ENCODE data around the gene CHRNA7.
"Not testable (repeated sequence)": the region's sequence is repeated elsewhere in the genome, so short reads cannot be mapped to it uniquely, and the experiment has no call there.

The CHRNA7 gene

DNA sequence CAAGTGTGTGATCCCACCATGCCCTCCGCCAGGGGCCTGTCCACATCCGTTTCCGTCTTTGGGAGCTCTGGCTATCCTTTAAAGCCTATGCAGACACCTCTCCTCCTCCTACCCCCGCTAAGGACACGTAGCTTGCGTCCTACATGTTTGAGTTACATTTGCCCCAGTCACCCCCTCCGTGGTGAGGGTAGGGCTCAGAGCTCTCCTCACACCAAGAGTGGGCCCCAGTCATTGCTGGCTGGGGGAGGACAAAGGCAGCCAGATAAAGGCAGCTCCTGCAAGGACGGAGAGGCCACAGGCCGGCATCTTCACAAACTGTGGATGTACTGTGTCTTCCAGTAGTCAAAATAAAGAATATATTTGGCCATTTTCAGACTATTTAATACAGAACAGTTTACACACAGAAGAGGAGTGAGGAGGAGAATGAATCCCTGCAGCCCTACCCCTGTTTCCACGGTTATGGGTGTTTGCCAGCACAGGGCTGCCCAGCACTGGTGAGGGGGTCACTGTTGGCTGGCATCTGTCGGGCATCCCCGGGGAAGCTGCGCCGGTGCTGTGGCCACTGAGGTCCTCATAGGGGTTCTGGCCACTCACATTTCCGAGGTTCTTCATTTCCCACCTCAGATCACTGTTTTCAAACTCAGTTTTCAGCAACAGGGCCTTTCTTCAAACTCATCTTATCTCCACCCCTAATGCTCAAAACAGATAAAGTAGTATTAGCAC lies 118.7 kb downstream of the CHRNA7 start:
- Mint-ChIP-seq H3K36me3 (ENCODE audit: low read depth) (no peaks in the 10 kb centered on the region), H3K27ac (no peak overlapping the region), H3K4me1 (ENCODE audit: low read depth) (no peaks in the 10 kb centered on the region), H3K27me3 (peaks cover 12% of the 10 kb centered on the region), H3K4me3 (no peak overlapping the region), H3K9me3 (no peaks in the 10 kb centered on the region)
- intact Hi-C loops (cut with micrococcal nuclease) = no loop called here

DNA sequence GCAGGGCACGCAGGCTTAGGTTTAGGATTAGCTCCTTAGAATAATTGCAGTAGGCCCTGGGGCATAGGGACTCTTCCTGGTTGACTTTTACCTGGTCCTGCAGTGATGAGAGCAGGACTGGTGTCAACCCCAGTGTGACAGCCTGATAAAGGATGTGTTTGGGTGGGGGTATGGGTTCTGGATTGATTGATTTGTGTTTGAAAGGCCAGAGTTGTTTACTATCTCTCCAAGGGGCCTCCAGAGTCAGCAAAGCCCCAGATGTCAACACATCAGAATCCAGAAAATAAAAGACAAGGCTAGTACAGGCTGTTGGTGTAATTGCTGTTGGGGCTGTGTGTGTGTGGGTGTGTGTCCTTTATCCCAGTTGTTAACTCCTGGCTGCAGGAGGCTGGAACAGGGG lies 122.3 kb downstream of the CHRNA7 start:
- Mint-ChIP-seq H3K4me3 (no peak overlapping the region), H3K4me1 (ENCODE audit: low read depth) (no peaks in the 10 kb centered on the region), H3K36me3 (ENCODE audit: low read depth) (no peaks in the 10 kb centered on the region), H3K27me3 (peaks cover 12% of the 10 kb centered on the region), H3K27ac (no peak overlapping the region), H3K9me3 (no peaks in the 10 kb centered on the region)
- intact Hi-C loops (cut with micrococcal nuclease) = no loop called here

DNA sequence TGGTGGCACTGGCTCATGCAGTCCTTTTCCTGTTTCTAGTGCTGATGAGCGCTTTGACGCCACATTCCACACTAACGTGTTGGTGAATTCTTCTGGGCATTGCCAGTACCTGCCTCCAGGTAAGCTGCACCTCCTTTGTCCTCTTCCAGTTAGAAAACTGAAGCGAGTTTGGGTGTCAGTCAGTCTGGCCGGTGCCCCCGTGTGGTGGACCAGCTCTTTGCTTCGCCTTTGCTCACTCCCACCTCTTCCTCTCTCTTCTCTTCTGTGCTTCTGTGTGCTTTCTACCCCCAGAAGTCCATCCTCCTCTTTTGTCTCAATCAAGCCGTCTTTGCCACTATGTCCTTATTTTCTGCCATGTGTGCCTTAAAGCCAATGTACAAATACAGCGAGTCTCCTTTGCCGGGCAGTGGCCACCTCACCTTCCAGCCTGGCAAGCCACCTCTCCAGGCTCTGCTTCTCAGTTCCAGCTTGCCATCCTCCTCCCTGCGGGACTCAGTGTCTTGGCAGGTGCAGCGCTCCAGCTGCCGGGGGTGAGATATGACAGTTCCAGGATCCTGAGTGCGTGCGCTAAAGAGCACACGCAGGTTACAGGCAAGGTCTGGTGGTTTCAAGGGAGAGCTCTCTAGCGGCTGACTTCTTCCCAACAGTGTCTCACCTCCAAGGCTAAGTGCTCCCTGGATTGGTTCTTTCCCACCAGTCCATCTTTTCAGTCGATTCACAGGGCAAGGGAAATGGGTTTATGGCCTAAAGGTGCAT lies 123.7 kb downstream of the CHRNA7 start:
- H3K9me3 Mint-ChIP-seq; H3K4me1 Mint-ChIP-seq (ENCODE audit: low read depth); intact Hi-C loops (cut with micrococcal nuclease); H3K36me3 Mint-ChIP-seq (ENCODE audit: low read depth); H3K27ac Mint-ChIP-seq; H3K4me3 Mint-ChIP-seq: not testable (repeated sequence)
- peaks cover 12% of the 10 kb centered on the region for H3K27me3 Mint-ChIP-seq

DNA sequence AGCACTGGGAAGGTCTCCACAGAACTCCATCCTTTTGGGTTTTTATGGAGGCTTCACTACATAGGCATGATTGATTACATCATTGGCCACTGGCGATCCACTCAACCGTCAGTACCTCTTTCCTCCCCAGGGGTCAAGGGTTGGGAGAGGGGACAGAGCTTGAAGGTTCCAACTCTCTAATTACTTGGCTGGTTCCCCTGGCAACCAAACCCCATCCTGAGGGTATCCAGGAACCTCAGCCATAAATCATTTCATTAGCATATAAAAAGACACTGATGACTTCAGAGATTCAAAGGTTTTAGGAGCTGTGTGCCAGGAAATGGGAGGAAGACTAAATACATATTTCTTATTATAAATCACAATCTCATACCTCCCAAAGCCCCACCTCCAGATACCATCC lies 131.8 kb downstream of the CHRNA7 start:
- H3K9me3 Mint-ChIP-seq; H3K27me3 Mint-ChIP-seq; H3K4me1 Mint-ChIP-seq (ENCODE audit: low read depth); H3K27ac Mint-ChIP-seq; H3K4me3 Mint-ChIP-seq; intact Hi-C loops (cut with micrococcal nuclease); H3K36me3 Mint-ChIP-seq (ENCODE audit: low read depth): not testable (repeated sequence)

DNA sequence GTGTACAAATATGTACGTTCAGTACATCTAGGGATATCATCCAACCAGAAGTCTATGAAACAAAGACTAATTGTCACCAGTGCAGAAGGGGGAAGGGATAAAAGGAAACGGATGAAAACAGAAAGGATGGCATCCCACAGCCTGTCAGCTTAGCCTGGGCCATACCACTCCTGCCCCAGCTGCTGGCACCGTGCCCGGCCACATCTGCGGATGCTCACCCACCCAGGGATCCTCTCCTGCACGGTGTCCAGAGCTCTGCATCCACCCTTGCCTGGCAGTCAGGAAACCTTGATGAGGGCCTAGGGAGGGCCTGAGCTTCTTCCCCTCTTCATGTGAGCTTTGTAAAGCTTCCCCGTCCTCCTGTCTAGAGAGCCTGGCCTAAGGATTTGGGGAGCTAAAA lies 133.8 kb downstream of the CHRNA7 start:
- H3K4me3 Mint-ChIP-seq; intact Hi-C loops (cut with micrococcal nuclease); H3K27me3 Mint-ChIP-seq; H3K4me1 Mint-ChIP-seq (ENCODE audit: low read depth); H3K36me3 Mint-ChIP-seq (ENCODE audit: low read depth); H3K27ac Mint-ChIP-seq; H3K9me3 Mint-ChIP-seq: not testable (repeated sequence)

DNA sequence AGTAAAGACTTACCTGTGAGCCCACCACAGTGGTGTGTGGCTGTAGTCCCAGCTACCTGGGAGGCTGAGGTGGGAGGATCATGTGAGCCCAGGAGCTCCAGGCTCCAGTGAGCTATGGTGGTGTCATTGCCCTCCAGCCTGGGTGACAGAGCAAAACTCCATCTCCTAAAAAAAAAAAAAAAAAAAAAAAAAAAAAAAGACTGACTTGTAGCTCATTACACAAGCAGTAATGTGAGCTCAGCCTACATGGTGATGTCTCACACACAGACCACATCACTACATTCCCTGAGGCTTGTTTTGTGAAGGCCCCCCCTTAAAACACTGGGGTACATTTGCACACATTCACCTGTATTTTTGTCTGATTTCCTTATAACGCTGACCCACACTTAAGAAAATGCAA lies 134.4 kb downstream of the CHRNA7 start:
- H3K27me3 Mint-ChIP-seq; intact Hi-C loops (cut with micrococcal nuclease): not testable (repeated sequence)

DNA sequence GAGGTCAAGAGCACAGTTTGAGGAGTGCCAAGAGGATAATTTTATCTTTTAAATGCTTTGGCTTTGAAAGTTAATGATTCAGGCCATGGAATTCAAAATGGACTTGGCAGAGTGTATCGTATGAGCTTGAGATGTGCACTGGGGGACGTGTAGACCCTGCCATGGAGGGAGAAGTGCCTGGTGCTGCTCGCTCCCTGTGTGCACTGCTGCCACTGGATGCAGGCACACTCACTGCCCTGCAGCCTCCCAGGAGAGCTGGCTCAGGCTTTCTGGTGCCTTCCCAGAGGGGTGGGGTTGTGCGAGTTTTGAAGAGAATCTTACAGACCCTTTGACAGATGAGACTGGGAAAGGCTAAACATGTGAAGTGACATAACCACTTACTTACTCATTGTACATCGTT lies 135.5 kb downstream of the CHRNA7 start:
- intact Hi-C loops (cut with micrococcal nuclease); H3K27me3 Mint-ChIP-seq; H3K4me3 Mint-ChIP-seq; H3K4me1 Mint-ChIP-seq (ENCODE audit: low read depth); H3K27ac Mint-ChIP-seq; H3K9me3 Mint-ChIP-seq; H3K36me3 Mint-ChIP-seq (ENCODE audit: low read depth): not testable (repeated sequence)

More for the DNA sequence above, 134.4 kb downstream of the CHRNA7 start:
- H3K4me3 Mint-ChIP-seq; H3K27ac Mint-ChIP-seq; H3K9me3 Mint-ChIP-seq; H3K36me3 Mint-ChIP-seq (ENCODE audit: low read depth); H3K4me1 Mint-ChIP-seq (ENCODE audit: low read depth): not testable (repeated sequence)

DNA sequence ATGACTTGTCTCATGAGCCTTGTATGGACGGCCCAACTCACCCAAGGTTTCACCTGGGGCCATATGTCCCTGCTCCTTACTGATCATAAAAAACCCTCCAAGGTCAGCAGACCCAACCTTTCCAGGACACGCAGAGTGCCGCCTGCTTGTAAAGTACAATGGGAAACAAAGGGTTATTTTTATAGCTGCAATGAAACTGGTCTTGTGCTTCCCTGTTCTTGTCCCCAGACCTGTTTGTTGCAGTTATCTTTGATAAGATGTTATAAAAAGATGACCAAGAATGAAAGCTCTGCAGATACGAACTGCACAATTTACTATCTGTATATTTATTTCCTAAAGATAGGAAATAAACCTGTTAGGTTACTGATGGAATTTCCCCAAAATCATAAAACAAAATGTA lies 136.0 kb downstream of the CHRNA7 start:
- H3K4me1 Mint-ChIP-seq (ENCODE audit: low read depth); H3K27ac Mint-ChIP-seq; H3K36me3 Mint-ChIP-seq (ENCODE audit: low read depth); H3K9me3 Mint-ChIP-seq; intact Hi-C loops (cut with micrococcal nuclease); H3K27me3 Mint-ChIP-seq; H3K4me3 Mint-ChIP-seq: not testable (repeated sequence)

DNA sequence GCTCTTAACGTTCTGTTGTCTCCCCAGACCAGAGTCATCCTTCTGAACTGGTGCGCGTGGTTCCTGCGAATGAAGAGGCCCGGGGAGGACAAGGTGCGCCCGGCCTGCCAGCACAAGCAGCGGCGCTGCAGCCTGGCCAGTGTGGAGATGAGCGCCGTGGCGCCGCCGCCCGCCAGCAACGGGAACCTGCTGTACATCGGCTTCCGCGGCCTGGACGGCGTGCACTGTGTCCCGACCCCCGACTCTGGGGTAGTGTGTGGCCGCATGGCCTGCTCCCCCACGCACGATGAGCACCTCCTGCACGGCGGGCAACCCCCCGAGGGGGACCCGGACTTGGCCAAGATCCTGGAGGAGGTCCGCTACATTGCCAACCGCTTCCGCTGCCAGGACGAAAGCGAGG lies 137.6 kb downstream of the CHRNA7 start:
- H3K27me3 Mint-ChIP-seq; H3K4me3 Mint-ChIP-seq; H3K27ac Mint-ChIP-seq; intact Hi-C loops (cut with micrococcal nuclease); H3K36me3 Mint-ChIP-seq (ENCODE audit: low read depth); H3K9me3 Mint-ChIP-seq; H3K4me1 Mint-ChIP-seq (ENCODE audit: low read depth): not testable (repeated sequence)

DNA sequence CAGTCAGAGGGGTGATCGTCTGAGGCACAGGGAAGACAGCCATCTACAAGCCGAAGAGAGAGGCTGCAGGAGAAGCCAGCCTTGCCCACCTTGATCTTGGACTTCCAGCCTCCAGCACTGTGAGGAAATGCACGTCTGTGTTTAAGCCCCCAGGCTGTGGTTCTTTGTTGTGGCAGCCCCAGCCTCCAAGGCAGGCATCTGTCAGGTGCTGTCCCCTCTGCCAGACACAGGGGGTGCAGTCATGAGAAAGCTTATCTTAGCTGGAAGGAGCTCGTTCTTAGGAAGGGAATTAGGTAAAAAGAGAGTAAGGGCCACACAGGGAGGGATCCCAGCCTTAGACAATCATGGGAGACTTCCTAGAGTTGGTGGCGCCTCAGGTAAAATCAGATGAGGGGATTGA lies 150.3 kb downstream of the CHRNA7 start:
- not testable (repeated sequence) for H3K27ac Mint-ChIP-seq; H3K36me3 Mint-ChIP-seq (ENCODE audit: low read depth)

DNA sequence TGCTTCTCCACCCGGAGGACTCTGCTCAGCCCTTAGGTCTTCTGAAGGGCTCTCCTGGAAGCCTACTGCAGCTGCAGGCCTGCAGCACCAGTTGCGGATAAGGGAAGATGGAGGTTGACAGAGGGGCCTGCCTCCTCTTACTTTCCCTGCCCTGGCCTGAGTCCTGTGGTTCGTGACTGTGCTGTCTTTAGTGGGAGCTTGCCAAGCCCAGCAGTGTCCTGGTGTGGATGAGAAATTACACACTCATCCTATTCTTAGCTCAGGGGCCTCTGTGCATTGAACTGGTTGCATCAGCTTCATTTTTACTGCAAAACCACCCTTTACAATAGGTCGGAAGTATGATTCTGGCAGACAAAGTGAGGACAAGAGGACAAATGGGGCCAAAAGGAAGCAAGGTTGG lies 163.5 kb downstream of the CHRNA7 start:
- H3K4me3 Mint-ChIP-seq; H3K27ac Mint-ChIP-seq; H3K9me3 Mint-ChIP-seq; H3K36me3 Mint-ChIP-seq (ENCODE audit: low read depth); H3K27me3 Mint-ChIP-seq; intact Hi-C loops (cut with micrococcal nuclease); H3K4me1 Mint-ChIP-seq (ENCODE audit: low read depth): not testable (repeated sequence)

More for the DNA sequence above, 150.3 kb downstream of the CHRNA7 start:
- H3K4me3 Mint-ChIP-seq; H3K27me3 Mint-ChIP-seq; intact Hi-C loops (cut with micrococcal nuclease); H3K4me1 Mint-ChIP-seq (ENCODE audit: low read depth); H3K9me3 Mint-ChIP-seq: not testable (repeated sequence)

DNA sequence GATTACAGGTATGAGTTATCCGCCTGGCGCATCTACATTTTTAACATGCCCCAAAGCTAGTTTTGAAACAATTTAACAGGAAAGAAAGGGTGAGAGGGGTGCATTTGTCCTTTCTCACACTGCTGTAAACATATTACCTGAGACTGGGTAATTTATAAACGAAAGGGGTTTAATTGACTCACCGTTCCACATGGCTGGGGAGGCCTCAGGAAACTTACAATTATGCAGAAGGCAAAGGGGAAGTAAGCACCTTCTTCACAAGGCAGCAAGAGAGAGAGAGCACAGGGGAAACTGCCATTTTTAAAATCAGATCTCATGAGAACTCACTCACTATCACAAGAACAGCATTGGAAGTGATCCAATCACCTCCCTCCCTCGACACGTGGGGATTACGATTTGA lies 165.9 kb downstream of the CHRNA7 start:
- H3K4me1 Mint-ChIP-seq (ENCODE audit: low read depth); H3K4me3 Mint-ChIP-seq; H3K27me3 Mint-ChIP-seq; H3K36me3 Mint-ChIP-seq (ENCODE audit: low read depth); H3K27ac Mint-ChIP-seq; intact Hi-C loops (cut with micrococcal nuclease); H3K9me3 Mint-ChIP-seq: not testable (repeated sequence)

DNA sequence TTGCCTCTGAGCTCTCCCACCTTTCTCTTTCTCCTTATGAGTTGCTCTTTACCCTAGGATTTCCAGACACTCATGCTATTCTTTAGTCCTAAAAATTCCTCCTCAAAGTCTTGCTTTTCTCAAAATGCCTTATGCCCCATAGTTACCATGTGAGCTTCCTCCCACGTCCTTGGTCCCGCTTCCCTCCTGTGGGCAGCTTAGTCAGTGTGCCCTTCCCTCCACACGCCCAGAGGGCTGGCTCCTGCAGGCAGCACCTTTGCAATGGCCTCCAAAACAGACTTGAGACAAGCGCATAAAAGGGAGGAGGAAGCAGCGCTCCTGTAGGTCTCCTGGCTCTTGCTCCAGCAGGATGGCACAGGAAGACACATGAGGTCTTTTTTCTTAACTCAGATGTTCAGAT lies 168.6 kb downstream of the CHRNA7 start:
- intact Hi-C loops (cut with micrococcal nuclease); H3K4me3 Mint-ChIP-seq; H3K27me3 Mint-ChIP-seq; H3K27ac Mint-ChIP-seq; H3K4me1 Mint-ChIP-seq (ENCODE audit: low read depth); H3K9me3 Mint-ChIP-seq; H3K36me3 Mint-ChIP-seq (ENCODE audit: low read depth): not testable (repeated sequence)

DNA sequence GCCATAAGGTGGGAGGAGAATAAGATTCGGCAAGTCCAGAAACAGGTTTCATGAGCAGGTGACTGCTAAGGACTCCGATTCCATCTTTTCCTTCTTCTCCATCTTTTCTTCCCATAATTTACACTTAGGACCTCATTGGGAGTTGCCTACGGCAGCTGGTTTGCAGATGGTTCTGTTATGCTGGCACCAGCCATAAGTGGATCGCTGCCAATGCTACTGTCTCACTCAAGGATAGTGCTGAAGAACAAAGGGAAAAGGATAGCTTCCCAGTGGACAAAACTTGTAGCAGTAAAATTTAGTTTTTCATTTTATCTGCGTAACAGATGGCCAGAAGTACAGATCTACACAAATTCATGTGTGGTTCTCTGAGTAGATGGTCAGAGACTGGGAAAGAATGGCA lies 178.8 kb downstream of the CHRNA7 start:
- H3K27ac Mint-ChIP-seq; intact Hi-C loops (cut with micrococcal nuclease); H3K4me1 Mint-ChIP-seq (ENCODE audit: low read depth); H3K27me3 Mint-ChIP-seq; H3K4me3 Mint-ChIP-seq; H3K36me3 Mint-ChIP-seq (ENCODE audit: low read depth); H3K9me3 Mint-ChIP-seq: not testable (repeated sequence)

DNA sequence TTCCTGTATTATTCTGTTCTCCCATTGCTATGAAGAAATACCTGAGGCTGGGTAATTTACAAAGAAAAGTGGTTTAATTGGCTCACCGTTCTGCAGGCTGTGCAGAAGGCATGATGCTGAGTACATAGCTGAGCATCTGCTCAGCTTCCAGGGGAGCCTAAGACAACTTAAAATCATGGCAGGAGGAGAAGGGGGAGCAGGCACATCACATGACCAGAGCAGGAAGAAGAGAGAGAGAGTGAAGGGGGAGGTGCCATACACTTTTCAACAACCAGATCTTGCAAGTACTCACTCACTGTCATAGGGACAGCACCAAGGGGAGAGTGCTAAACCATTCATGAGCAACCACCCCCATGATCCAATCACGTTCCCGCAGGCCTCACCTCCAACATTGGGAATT lies 188.4 kb downstream of the CHRNA7 start:
- H3K27me3 Mint-ChIP-seq = no peaks in the 10 kb centered on the region
- intact Hi-C loops (cut with micrococcal nuclease) = no loop called here

More for the DNA sequence above, 188.4 kb downstream of the CHRNA7 start:
- H3K9me3 Mint-ChIP-seq = peaks cover 22% of the 10 kb centered on the region
- H3K4me1 Mint-ChIP-seq (ENCODE audit: low read depth) = no peaks in the 10 kb centered on the region
- H3K27ac Mint-ChIP-seq = no peak overlapping the region
- H3K4me3 Mint-ChIP-seq = no peak overlapping the region
- no peaks in the 10 kb centered on the region for H3K36me3 Mint-ChIP-seq (ENCODE audit: low read depth)
